EL (cell line): ENCODE measurements around the gene BCL3.
A peak's percentile ranks its signal among the peaks of the same experiment; 100 is the strongest.

Source experiments
- DNase-seq: peaks from one replicate; pipeline ENCODE4 v3.0.0-alpha.2; 2016

BCL3 gene

DNA sequence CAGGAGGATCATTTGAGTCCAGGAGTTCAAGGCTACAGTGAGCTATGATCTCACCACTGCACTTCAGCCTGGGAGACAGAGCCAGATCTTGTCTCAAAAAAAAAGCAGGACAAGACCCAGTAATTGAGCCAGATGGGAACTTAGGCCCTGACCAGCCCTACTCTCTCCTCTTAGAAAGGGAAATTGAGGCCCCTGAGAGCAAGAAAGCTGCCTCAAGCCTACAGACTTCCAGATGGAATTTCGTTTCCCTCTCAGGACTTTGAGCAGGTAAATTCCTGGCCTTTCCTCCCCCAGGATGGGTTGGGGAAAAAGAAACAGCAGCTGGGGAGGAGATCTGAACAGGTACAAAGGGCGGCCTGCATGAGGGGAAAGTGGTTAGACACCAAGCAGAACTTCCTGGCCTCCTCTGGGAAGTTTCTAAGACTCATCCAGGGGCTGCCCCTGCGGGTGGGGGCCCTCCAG, 3.6 kb upstream of the BCL3 start:
- no peak for DNase-seq

DNA sequence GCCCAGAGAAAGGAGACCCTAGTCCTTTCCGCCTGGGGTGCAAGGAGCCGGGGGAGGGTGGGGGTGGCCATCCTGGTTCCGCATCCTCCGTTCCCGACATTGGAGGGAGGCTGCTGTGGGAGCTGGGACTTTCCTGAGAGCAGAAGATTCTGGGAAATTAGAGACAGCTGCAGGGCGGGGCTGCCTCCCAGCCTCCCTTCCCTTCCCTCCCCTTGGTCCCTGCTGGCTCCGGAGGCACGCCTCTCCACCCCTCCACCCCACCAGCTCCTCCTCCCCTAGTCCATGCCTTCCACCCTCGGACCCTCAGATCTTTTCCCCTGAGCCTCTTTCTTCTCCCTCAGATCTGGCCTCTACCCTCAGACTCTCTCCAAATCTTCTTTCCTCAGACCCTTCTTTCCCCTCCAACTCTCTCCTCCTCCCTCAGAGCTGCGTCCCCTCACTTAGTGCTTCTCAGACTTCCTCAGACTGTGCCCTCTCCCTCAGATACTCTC, 3.1 kb upstream of the BCL3 start:
- peak; percentile 75 for DNase-seq

- DNase-seq, result no peak
Measured at GRCh38 chr19:44745887-44746600, 2.5 kb upstream of the BCL3 start.

DNA sequence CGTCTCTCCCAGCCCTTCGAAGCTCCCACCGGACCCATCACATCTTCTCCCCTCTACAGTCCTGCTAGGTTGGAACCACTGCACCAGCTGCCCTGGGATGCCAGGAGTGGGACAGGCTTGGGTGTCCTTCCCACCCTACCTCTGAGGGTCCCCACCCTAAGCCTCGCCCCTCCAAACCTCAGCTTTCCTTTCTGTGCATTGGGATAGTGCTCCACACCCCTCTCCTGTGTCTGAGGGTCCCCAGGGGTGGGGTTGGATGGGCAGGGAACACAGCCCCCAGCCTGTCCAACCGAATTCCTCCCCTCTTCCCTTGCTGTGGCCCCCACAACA, 1.9 kb upstream of the BCL3 start:
- no peak for DNase-seq

- DNase-seq, result peak; percentile 97
Measured at GRCh38 chr19:44746946-44747738, 1.4 kb upstream of the BCL3 start.

GRCh38 chr19:44747739-44748425, 626 bp upstream of the BCL3 start:
- peak; percentile 77 for DNase-seq

- DNase-seq, result no peak
Measured at GRCh38 chr19:44749292-44749691, 784 bp downstream of the BCL3 start.

DNA sequence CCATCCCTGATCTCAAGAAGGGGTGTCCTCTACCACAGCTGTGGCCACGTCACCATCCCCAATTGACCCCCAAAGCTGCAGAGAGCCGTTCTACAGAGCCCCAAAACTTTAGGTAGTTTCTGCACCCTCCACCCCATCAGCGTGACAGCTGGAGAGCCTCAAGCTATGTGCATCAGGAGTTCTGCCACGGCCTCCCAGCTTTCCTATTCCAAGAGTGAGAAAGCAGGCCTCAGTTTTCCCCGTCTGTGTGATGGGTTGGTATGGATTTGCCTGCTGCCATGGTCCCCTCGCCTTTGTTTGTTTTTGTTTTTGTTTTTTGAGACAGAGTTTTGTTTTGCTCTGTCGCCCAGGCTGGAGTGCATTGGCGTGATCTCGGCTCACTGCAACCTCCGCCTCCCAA, 1.5 kb downstream of the BCL3 start:
- DNase-seq, result no peak

DNA sequence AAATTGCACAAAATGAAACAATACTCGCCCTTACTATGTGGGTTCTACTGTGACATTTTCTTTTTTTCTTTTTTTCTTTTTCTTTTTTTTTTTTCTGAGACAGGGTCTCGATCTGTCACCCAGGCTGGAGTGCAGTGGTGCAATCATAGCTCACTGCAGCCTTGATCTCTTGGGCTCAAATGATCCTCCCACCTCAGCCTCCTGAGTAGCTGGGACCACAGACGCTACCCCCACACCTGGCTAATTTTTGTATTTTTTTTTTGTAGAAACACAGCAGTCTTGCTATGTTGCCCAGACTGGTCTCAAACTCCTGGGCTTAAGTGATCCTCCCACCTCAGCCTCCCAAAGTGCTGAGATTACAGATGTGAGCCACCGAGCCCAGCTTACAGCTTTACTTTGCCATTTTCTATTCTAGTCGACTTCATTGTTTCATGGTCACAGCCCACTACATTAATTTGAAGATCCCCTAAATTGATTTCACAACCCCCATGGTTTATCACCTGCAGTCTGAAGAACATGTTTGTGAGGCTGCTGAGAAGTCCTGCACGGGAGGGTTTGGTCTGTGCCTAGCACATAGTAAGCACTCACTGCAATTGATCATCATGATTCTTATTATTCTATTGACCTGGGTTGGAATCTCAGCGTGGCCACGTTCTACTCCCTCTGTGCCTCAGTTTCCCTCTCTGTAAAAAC, 3.8 kb downstream of the BCL3 start:
- no peak for DNase-seq

GRCh38 chr19:44752816-44753625, 4.5 kb downstream of the BCL3 start:
- peak; percentile 98 for DNase-seq

DNA sequence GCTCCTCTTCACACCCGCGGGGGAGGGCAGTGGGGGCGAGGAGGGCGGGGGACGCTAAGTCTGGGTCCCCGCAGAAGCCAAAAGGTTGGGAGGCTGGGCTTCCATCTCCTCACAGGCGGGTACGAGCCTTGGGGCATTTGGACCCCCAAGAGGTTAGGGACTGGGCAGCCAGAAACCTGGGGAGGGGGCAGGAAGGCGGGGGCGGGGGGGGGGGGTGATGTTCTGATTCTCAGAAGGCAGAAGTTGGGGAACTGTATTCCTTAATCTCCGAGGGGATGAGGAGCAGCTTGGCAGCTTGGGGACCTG, 5.1 kb downstream of the BCL3 start:
- DNase-seq, result no peak

DNA sequence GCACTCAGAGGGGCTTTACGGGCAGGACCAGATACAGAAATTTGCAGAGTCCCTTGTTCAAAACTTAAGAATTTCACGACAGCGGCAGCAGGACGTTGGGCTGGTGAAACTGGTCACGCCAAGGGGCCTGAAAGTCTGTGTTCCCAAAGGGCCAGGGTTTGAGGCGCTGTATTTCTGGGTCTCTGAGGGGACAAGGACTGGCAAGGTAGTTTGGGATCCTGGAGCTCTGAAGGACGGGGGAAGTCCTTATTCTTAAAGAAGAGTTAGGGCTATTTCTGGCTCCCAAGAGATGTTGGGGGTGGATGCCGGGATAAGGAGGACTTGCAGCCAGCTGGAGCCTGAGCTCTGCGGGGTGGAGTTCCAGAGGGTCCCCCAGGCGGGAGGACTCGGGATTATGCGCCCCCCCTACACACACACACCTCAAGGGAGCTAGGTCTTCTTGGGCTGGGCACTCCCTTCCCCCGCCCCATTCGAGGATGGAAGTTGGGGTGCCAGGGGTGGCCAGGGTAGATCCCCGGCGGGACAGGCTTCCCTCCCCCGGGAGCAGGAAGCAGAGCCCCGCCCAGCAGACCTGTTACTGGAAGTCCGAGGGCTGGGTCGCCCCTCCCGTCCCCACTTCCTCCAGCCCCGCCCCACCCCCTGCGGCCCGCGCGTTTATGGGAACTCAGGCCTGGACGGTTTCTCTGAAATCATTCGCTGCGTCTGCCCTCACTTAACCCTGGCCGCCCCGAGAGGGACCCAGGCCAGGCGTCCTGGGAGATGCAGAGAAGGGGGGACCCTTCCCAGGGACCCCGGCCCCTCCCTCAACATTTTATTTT, 5.6 kb downstream of the BCL3 start:
- peak; percentile 89 for DNase-seq

GRCh38 chr19:44754750-44755080, 6.2 kb downstream of the BCL3 start:
- DNase-seq, result no peak

DNA sequence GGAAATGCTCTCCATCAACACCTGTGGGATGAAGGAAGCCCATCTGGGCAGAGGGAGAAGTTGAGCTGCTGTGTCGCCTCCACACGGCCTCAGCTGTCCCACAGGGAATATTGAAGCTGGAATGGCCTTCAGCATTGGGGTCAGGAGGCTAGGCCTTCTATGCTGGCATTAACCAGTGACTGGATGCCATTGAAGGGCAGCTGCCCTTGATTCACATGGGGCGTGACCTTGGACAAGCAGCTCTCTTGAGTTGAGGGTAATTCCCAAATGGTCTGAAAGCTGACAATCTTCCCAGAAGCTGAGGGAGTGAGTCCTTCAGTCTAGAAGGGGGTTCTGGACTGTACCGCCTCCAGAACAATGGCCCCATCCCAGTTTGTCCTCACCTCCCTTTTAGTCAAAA, 6.7 kb downstream of the BCL3 start:
- DNase-seq, result no peak

DNA sequence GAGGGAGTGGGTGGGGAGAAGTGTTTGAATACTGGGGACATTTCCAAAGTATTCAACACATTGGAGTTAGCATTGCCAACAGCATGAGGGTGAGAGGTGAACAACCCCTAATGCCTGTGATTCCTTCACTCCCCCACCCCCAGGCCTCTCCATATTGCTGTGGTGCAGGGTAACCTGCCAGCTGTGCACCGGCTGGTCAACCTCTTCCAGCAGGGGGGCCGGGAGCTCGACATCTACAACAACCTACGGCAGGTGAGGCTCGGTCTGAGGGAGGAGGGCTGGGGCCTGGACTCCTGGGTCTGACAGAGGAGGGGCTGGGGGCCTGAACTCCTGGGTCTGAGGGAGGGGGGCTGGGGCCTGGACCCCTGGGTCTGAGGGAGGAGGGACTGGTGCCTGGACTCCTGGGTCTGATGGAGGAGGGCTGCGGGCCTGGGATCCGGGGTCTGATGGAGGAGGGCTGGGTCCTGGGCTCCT, 7.6 kb downstream of the BCL3 start:
- no peak for DNase-seq

DNA sequence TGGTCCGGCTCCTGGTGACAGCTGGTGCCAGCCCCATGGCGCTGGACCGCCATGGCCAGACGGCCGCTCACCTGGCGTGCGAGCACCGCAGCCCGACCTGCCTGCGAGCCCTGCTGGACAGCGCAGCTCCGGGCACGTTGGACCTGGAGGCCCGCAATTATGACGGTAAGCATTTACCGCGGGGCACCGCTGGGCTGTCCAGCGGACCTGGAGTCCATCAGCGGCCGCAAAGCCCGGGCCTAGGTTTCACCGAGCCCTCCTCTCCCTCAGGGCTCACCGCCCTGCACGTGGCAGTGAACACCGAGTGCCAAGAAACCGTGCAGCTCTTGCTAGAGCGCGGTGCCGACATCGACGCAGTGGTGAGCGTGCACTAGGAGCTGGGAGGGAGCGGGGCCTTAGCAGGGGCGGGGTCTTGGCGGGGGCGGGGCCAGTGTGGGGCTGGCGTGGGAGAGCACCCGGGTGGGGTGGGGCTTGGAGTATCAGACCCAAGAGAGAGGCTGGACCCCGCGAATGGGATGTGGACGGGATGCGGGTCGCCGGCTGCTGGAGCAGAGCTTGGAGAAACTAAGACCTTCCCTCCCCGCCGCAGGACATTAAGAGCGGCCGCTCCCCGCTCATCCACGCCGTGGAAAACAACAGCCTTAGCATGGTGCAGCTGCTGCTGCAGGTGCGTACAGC, 8.7 kb downstream of the BCL3 start:
- DNase-seq, result no peak

GRCh38 chr19:44757735-44758505, 9.4 kb downstream of the BCL3 start:
- DNase-seq, result no peak

DNA sequence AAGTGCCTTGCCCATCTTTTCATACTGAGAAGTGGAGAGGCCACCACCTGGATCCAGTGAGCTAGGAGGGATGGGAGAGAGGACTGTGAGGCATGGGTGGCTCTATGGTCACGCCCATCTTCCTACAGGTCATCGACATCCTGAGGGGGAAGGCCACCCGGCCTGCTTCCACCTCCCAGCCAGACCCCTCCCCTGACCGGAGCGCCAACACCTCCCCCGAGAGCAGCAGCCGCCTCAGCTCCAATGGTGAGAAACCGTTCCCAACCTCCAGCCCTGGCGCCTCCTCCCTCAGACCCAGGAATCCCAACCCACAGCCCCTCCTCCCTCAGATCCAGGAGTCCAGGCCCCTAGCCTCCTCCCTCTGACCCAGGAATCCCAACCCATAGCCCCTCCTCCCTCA, 10.1 kb downstream of the BCL3 start:
- no peak for DNase-seq

- DNase-seq, result no peak
Measured at GRCh38 chr19:44759083-44759804, 10.7 kb downstream of the BCL3 start.
